Chondrocyte (in vitro differentiated cells): ENCODE measurements around the gene OR13A1. TPM values are rescaled to one million over a fixed set of nuclear protein-coding genes. Genes with fewer than 3 reads are reported as not detected.
"Not testable (repeated sequence)": the region's sequence is repeated elsewhere in the genome, so short reads cannot be mapped to it uniquely, and the experiment has no call there.

Source experiments
- DNase-seq: peaks from one replicate; pipeline ENCODE4 v3.0.0; 2021; ENCODE audit warnings: mixed read lengths, low spot score
- H3K27ac Mint-ChIP-seq: one replicate; pipeline ENCODE4 v1.8.0; 2021; ENCODE audit warnings: mild to moderate bottlenecking, moderate library complexity, mixed read lengths; ENCODE audit not compliant: unreplicated experiment
- H3K27me3 Mint-ChIP-seq: 2 replicates; pipeline ENCODE4 v1.8.0; 2021; ENCODE audit warnings: low read depth, mixed read lengths
- H3K36me3 Mint-ChIP-seq: 2 replicates; pipeline ENCODE4 v1.8.0; 2021; ENCODE audit warnings: low read depth, mixed read lengths
- H3K4me1 Mint-ChIP-seq: 2 replicates; pipeline ENCODE4 v1.8.0; 2021; ENCODE audit warnings: low read depth, mild to moderate bottlenecking, mixed read lengths
- H3K4me3 Mint-ChIP-seq: one replicate; pipeline ENCODE4 v1.8.0; 2021; ENCODE audit warnings: mild to moderate bottlenecking, moderate library complexity, mixed read lengths; ENCODE audit not compliant: unreplicated experiment
- H3K9me3 Mint-ChIP-seq: 2 replicates; pipeline ENCODE4 v1.8.0; 2021; ENCODE audit warnings: low read depth, mixed read lengths
- CTCF ChIP-seq: fragments of 200-600 bp; sonication (generic); IDR thresholded peaks from 2 replicates; pipeline ENCODE4 v1.5.0; 2021; ENCODE audit warnings: antibody characterized with exemption, mild to moderate bottlenecking, moderate library complexity
- total RNA-seq: library from RNA; stranded (reverse); gene quantifications from 3 replicates; pipeline ENCODE4 v1.2.1, GENCODE V29; 2021

Gene OR13A1
- total RNA-seq, 1 donor from 2014 or later, result not detected

- not testable (repeated sequence) for H3K9me3 Mint-ChIP-seq, H3K27me3 Mint-ChIP-seq, DNase-seq, H3K4me3 Mint-ChIP-seq, H3K4me1 Mint-ChIP-seq, H3K36me3 Mint-ChIP-seq, H3K27ac Mint-ChIP-seq
Measured at GRCh38 chr10:45346652-45347335, 31.4 kb upstream of the OR13A1 start.

GRCh38 chr10:45340420-45340819, 25.0 kb upstream of the OR13A1 start:
- H3K36me3 Mint-ChIP-seq, DNase-seq, H3K27ac Mint-ChIP-seq, H3K27me3 Mint-ChIP-seq, H3K4me1 Mint-ChIP-seq, H3K4me3 Mint-ChIP-seq: not testable (repeated sequence)
- H3K9me3 Mint-ChIP-seq, result peaks cover 23% of the 10 kb centered on the region

GRCh38 chr10:45339894-45340293, 24.5 kb upstream of the OR13A1 start:
- no peak for DNase-seq
- no peaks in the 10 kb centered on the region for H3K36me3 Mint-ChIP-seq
- no peak overlapping the region for H3K4me3 Mint-ChIP-seq
- H3K27ac Mint-ChIP-seq, result no peak overlapping the region
- H3K4me1 Mint-ChIP-seq, result no peaks in the 10 kb centered on the region
- H3K27me3 Mint-ChIP-seq, result peaks cover 3% of the 10 kb centered on the region
- no peak for TF ChIP-seq CTCF
- peaks cover 23% of the 10 kb centered on the region for H3K9me3 Mint-ChIP-seq

GRCh38 chr10:45331824-45332223, 16.4 kb upstream of the OR13A1 start:
- DNase-seq, H3K4me1 Mint-ChIP-seq, H3K27ac Mint-ChIP-seq, H3K4me3 Mint-ChIP-seq, H3K9me3 Mint-ChIP-seq, H3K36me3 Mint-ChIP-seq, H3K27me3 Mint-ChIP-seq: not testable (repeated sequence)

- H3K4me3 Mint-ChIP-seq, H3K36me3 Mint-ChIP-seq, DNase-seq, H3K27me3 Mint-ChIP-seq, H3K27ac Mint-ChIP-seq, H3K4me1 Mint-ChIP-seq: not testable (repeated sequence)
- peaks cover 17% of the 10 kb centered on the region for H3K9me3 Mint-ChIP-seq
Measured at GRCh38 chr10:45326864-45327263, 11.5 kb upstream of the OR13A1 start.

GRCh38 chr10:45325116-45325515, 9.7 kb upstream of the OR13A1 start:
- DNase-seq, result no peak
- no peak for TF ChIP-seq CTCF
- Mint-ChIP-seq H3K27ac (no peak overlapping the region), H3K36me3 (no peaks in the 10 kb centered on the region), H3K4me1 (no peaks in the 10 kb centered on the region), H3K4me3 (no peak overlapping the region), H3K27me3 (no peaks in the 10 kb centered on the region), H3K9me3 (peaks cover 24% of the 10 kb centered on the region)

GRCh38 chr10:45319702-45320101, 4.3 kb upstream of the OR13A1 start:
- Mint-ChIP-seq H3K4me1 (no peaks in the 10 kb centered on the region), H3K36me3 (no peaks in the 10 kb centered on the region), H3K4me3 (no peak overlapping the region), H3K27me3 (no peaks in the 10 kb centered on the region), H3K27ac (no peak overlapping the region), H3K9me3 (peaks cover 24% of the 10 kb centered on the region)
- no peak for TF ChIP-seq CTCF
- no peak for DNase-seq
